GM23248 (cell line): Measurements from ENCODE around the gene DSTN. TPM values are rescaled to one million over a fixed set of nuclear protein-coding genes. Genes with fewer than 3 reads are reported as not detected.

ENCODE experiments used
- DNase-seq: peaks from one replicate; pipeline ENCODE4 v3.0.0-alpha.2; 2015
- H2AFZ ChIP-seq: fragments of 200-600 bp; sonication (generic); 2 replicates; pipeline ENCODE4 v1.6.1; 2016; ENCODE audit warnings: antibody characterized with exemption
- H3F3A ChIP-seq: fragments of 200-600 bp; sonication (generic); 2 replicates; pipeline ENCODE4 v1.6.1; 2016; ENCODE audit warnings: mild to moderate bottlenecking, antibody characterized with exemption, mixed run types; ENCODE audit not compliant: insufficient read depth
- H3K27ac ChIP-seq: fragments of 200-600 bp; sonication (generic); 2 replicates; pipeline ENCODE4 v1.5.1; 2016; ENCODE audit warnings: mild to moderate bottlenecking
- H3K27me3 ChIP-seq: fragments of 200-600 bp; sonication (generic); replicated peaks from 2 replicates; pipeline ENCODE4 v1.6.1; 2016; ENCODE audit warnings: mild to moderate bottlenecking; ENCODE audit not compliant: insufficient read depth
- H3K36me3 ChIP-seq: fragments of 200-600 bp; sonication (generic); 2 replicates; pipeline ENCODE4 v1.6.1; 2016; ENCODE audit warnings: low read depth, mild to moderate bottlenecking
- H3K4me1 ChIP-seq: fragments of 200-600 bp; sonication (generic); 2 replicates; pipeline ENCODE4 v1.6.1; 2016; ENCODE audit warnings: mild to moderate bottlenecking; ENCODE audit not compliant: insufficient read depth
- H3K4me2 ChIP-seq: fragments of 200-600 bp; sonication (generic); one replicate; pipeline ENCODE4 v1.6.1; 2016; ENCODE audit warnings: mild to moderate bottlenecking; ENCODE audit not compliant: unreplicated experiment
- H3K4me3 ChIP-seq: fragments of 200-600 bp; sonication (generic); 2 replicates; pipeline ENCODE4 v1.5.1; 2016; ENCODE audit warnings: mild to moderate bottlenecking
- H3K79me2 ChIP-seq: fragments of 200-600 bp; sonication (generic); 2 replicates; pipeline ENCODE4 v1.6.1; 2016; ENCODE audit warnings: mild to moderate bottlenecking; ENCODE audit not compliant: insufficient read depth
- H3K9ac ChIP-seq: fragments of 200-600 bp; sonication (generic); 2 replicates; pipeline ENCODE4 v1.6.1; 2016; ENCODE audit warnings: mild to moderate bottlenecking
- H3K9me2 ChIP-seq: fragments of 200-600 bp; sonication (generic); 2 replicates; pipeline ENCODE4 v1.6.1; 2016; ENCODE audit warnings: mixed run types, mild to moderate bottlenecking, moderate library complexity; ENCODE audit not compliant: insufficient read depth
- H3K9me3 ChIP-seq: fragments of 200-600 bp; sonication (generic); one replicate; pipeline ENCODE4 v1.6.1; 2017; ENCODE audit warnings: low read depth
- H4K20me1 ChIP-seq: fragments of 200-600 bp; sonication (generic); 2 replicates; pipeline ENCODE4 v1.6.0; 2016; ENCODE audit not compliant: insufficient read depth
- EZH2 ChIP-seq: fragments of 200-600 bp; sonication (generic); IDR thresholded peaks from 2 replicates; pipeline ENCODE4 v1.6.1; 2018; ENCODE audit warnings: antibody characterized with exemption, mild to moderate bottlenecking; ENCODE audit not compliant: insufficient read depth, poor library complexity, severe bottlenecking
- EZH2phosphoT487 ChIP-seq: fragments of 200-600 bp; sonication (generic); IDR thresholded peaks from 2 replicates; pipeline ENCODE4 v1.6.1; 2018; ENCODE audit warnings: antibody characterized with exemption, moderate library complexity, mild to moderate bottlenecking, low read depth; ENCODE audit not compliant: insufficient read depth
- WGBS, 2 experiments: methylation state at CpG; one replicate each; pipeline ENCODE4 v1.1.6; 2015 to 2017; ENCODE audit warnings: low lambda C conversion rate in 2 of 2, low coverage in 1 of 2; ENCODE audit errors: missing lambda C conversion rate in 2 of 2; 5-methylcytosine and 5-hydroxymethylcytosine counted together
- in situ Hi-C: fragments of 300-500 bp; cut with MboI; formaldehyde crosslinking; loops from 2 replicates; pipeline ENCODE4 v1.15.0; 2020
- polyA plus RNA-seq: library from polyadenylated mRNA; unstranded; fragments of >200 nt; fragmentation: Nextera tagmentation; extraction: Ambion mirVana; gene quantifications from 2 replicates; pipeline ENCODE4 v1.2.1, GENCODE V29; 2016
- total RNA-seq: library from RNA; depleted of rRNA; stranded (reverse); fragments of >200 nt; shearing (Covaris generic); gene quantifications from 2 replicates; pipeline ENCODE4 v1.2.3, GENCODE V29; 2014

DSTN gene
- total and polyA plus RNA-seq, 2 experiments from 2014 or later = 338 to 610 TPM

- no peaks in the 10 kb centered on the region for H3K9me3 ChIP-seq
- peaks cover 4% of the 10 kb centered on the region for H3F3A ChIP-seq
- H3K27me3 ChIP-seq = no peaks in the 10 kb centered on the region
- DNase-seq = no peak
- H3K9me2 ChIP-seq = no peaks in the 10 kb centered on the region
- no peaks in the 10 kb centered on the region for H3K79me2 ChIP-seq
- H4K20me1 ChIP-seq = no peaks in the 10 kb centered on the region
- WGBS, 2 experiments = 86 to 91% methylated on average over 4 of the region's 4 CpGs
- peaks cover 1% of the 10 kb centered on the region for H3K4me1 ChIP-seq
- no peak overlapping the region for H3K4me3 ChIP-seq
- no peak overlapping the region for H3K9ac ChIP-seq
- H2AFZ ChIP-seq = no peak overlapping the region
- no peaks in the 10 kb centered on the region for H3K36me3 ChIP-seq
- H3K27ac ChIP-seq = no peak overlapping the region
- no peak overlapping the region for H3K4me2 ChIP-seq
- no peak for TF ChIP-seq EZH2
- no peak for TF ChIP-seq EZH2phosphoT487
- in situ Hi-C loops = no loop called here
Observed at GRCh38 chr20:17549131-17549530, 20.7 kb upstream of the DSTN start.

- Histone ChIP-seq H3K4me1 (peaks cover 26% of the 10 kb centered on the region), H3K4me2 (no peak overlapping the region), H3K27ac (no peak overlapping the region), H3K9me3 (no peaks in the 10 kb centered on the region), H3K9me2 (no peaks in the 10 kb centered on the region), H4K20me1 (no peaks in the 10 kb centered on the region), H3K79me2 (no peaks in the 10 kb centered on the region), H3F3A (peaks cover 30% of the 10 kb centered on the region), H3K36me3 (no peaks in the 10 kb centered on the region), H3K4me3 (no peak overlapping the region), H3K9ac (no peak overlapping the region), H2AFZ (no peak overlapping the region), H3K27me3 (no peaks in the 10 kb centered on the region)
- TF ChIP-seq EZH2phosphoT487 (no peak), EZH2 (no peak)
- WGBS, 2 experiments = 94 to 99% methylated on average over 3 of the region's 3 CpGs
- no peak for DNase-seq
- in situ Hi-C loops = no loop called here
Observed at GRCh38 chr20:17555106-17555505, 14.8 kb upstream of the DSTN start.

GRCh38 chr20:17556837-17557674, 12.8 kb upstream of the DSTN start:
- H3K4me3 ChIP-seq = peak overlapping the region; percentile 62
- H3K27ac ChIP-seq = peak overlapping the region; percentile 99
- no peak overlapping the region for H2AFZ ChIP-seq
- peaks cover 30% of the 10 kb centered on the region for H3F3A ChIP-seq
- no peaks in the 10 kb centered on the region for H3K9me3 ChIP-seq
- no peaks in the 10 kb centered on the region for H3K79me2 ChIP-seq
- no peaks in the 10 kb centered on the region for H3K9me2 ChIP-seq
- H3K9ac ChIP-seq = peak overlapping the region; percentile 86
- TF ChIP-seq EZH2 (no peak), EZH2phosphoT487 (no peak)
- peak; percentile 63 for DNase-seq
- 30 to 32% methylated on average over 11 of the region's 11 CpGs for WGBS, 2 experiments
- no peaks in the 10 kb centered on the region for H3K27me3 ChIP-seq
- peaks cover 26% of the 10 kb centered on the region for H3K4me1 ChIP-seq
- no peaks in the 10 kb centered on the region for H4K20me1 ChIP-seq
- in situ Hi-C loops = no loop called here
- H3K4me2 ChIP-seq = peak overlapping the region; percentile 89
- no peaks in the 10 kb centered on the region for H3K36me3 ChIP-seq

GRCh38 chr20:17557675-17558006, 12.2 kb upstream of the DSTN start:
- in situ Hi-C loops = no loop called here
- H3K79me2 ChIP-seq = no peaks in the 10 kb centered on the region
- H3K9ac ChIP-seq = peak overlapping the region; percentile 86
- DNase-seq = peak; percentile 93
- H4K20me1 ChIP-seq = no peaks in the 10 kb centered on the region
- peaks cover 29% of the 10 kb centered on the region for H3K4me1 ChIP-seq
- H3K27ac ChIP-seq = peak overlapping the region; percentile 99
- peak overlapping the region; percentile 89 for H3K4me2 ChIP-seq
- peak overlapping the region; percentile 62 for H3K4me3 ChIP-seq
- peaks cover 35% of the 10 kb centered on the region for H3F3A ChIP-seq
- 19 to 24% methylated on average over 3 of the region's 3 CpGs for WGBS, 2 experiments
- no peak overlapping the region for H2AFZ ChIP-seq
- no peaks in the 10 kb centered on the region for H3K27me3 ChIP-seq
- H3K36me3 ChIP-seq = no peaks in the 10 kb centered on the region
- H3K9me2 ChIP-seq = no peaks in the 10 kb centered on the region
- H3K9me3 ChIP-seq = no peaks in the 10 kb centered on the region
- TF ChIP-seq EZH2phosphoT487 = no peak
- TF ChIP-seq EZH2 = no peak
